ENCODE measurements around the gene SFTA2. TPM values are rescaled to one million over a fixed set of nuclear protein-coding genes. Genes with fewer than 3 reads are reported as not detected.
A peak's percentile ranks its signal among the peaks of the same experiment; 100 is the strongest.
"Not testable (repeated sequence)": the region's sequence is repeated elsewhere in the genome, so short reads cannot be mapped to it uniquely, and the experiment has no call there.

SFTA2 gene
- polyA plus RNA-seq, 1 donor from 2014 or later = 0.60 TPM

DNA sequence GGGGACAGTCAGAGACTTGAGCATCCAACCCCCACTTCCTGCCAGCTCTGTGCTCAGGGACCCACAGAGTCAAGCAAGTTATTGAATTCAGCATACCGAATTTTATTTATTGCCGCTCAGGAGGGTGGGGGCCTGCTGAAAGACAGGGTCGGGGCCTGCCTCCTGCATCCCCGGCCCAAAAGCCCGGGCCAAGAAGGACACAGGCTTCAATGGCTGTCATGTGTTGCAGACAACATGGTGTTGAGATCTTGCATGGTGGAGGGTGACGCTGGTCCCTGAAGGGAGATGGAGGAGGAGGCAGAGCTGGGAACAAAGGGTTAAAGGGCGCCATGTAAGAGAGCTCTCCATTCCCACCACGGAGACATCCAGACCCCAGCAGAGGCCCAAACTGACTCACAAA lies 698 bp downstream of the SFTA2 start:
- Mint-ChIP-seq H3K4me1 (peaks cover 0 to 1% (median 0%) of the 10 kb centered on the region in 3 donors), H3K9me3 (peaks cover 2 to 9% (median 4%) of the 10 kb centered on the region in 3 donors), H3K27ac (peak overlapping the region in 1 of 3 donors; percentile 71), H3K27me3 (no peaks in the 10 kb centered on the region), H3K36me3 (peaks cover 8% of the 10 kb centered on the region), H3K4me3 (no peak overlapping the region)

DNA sequence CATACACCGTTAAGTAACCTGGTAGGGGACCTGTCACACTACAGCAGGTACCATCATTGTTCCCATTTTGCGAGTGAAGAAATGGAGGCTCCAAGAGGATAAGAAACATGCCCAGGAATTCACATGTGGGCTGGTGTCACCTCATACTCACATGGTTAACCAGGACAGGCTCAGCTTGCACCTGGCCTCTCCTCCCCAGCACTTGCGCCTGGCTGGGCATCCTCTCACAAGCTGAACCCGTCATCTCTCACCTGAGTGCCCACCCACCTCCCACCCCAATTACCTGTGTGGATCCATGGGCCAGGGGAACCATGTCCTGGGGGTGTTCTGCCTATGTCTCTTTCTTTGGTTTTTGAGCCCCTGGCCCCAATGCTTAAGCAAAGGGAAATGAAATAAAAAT lies 1.5 kb downstream of the SFTA2 start:
- Mint-ChIP-seq H3K4me1 (peaks cover 0 to 1% (median 0%) of the 10 kb centered on the region in 3 donors), H3K9me3 (peaks cover 2 to 9% (median 4%) of the 10 kb centered on the region in 3 donors), H3K36me3 (peaks cover 8% of the 10 kb centered on the region), H3K4me3 (no peak overlapping the region), H3K27me3 (no peaks in the 10 kb centered on the region), H3K27ac (peak overlapping the region in 1 of 3 donors; percentile 71)

DNA sequence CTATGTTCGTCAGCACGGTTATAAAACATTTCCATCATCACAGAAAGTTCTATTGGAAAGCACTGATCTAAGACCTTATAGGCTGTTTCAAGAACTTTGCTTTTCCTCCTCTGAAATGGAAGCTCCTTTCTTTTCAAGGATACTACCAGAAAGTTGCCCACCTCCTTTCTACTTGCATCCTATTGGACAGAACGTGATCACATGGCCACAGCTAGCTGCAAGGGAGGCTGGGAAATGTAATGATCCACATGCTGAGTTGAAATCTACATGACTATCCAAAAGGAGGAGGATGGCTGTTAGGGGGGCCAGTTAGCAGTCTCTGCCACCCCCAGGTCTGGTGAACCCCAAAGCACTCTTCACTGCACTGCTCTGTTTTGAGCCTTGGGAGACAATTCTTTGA lies 3.3 kb downstream of the SFTA2 start:
- H3K4me3 Mint-ChIP-seq = no peak overlapping the region
- peak overlapping the region in 1 of 3 donors; percentile 31 for H3K27ac Mint-ChIP-seq
- peaks cover 0 to 1% (median 0%) of the 10 kb centered on the region in 3 donors for H3K4me1 Mint-ChIP-seq
- H3K36me3 Mint-ChIP-seq = peaks cover 10% of the 10 kb centered on the region
- peaks cover 2 to 9% (median 4%) of the 10 kb centered on the region in 3 donors for H3K9me3 Mint-ChIP-seq
- H3K27me3 Mint-ChIP-seq = no peaks in the 10 kb centered on the region

DNA sequence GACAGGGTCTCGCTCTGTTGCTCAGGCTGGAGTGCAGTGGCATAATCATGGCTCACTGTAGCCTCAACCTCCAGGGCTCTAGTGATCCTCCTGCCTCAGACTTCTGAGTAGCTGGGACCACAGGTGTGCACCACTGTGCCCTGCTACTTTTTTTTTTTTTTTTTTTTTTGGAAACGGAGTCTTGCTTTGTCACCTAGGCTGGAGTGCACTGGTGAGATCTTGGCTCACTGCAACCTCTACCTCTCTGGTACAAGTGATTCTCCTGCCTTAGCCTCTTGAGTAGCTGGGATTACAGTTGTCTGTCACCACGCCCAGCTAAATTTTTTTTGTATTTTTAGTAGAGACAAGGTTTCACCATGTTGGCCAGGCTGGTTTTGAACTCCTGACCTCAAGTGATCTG lies 4.9 kb downstream of the SFTA2 start:
- H3K9me3 Mint-ChIP-seq, H3K4me1 Mint-ChIP-seq, H3K27me3 Mint-ChIP-seq, H3K4me3 Mint-ChIP-seq, H3K27ac Mint-ChIP-seq: not testable (repeated sequence)
- peaks cover 13% of the 10 kb centered on the region for H3K36me3 Mint-ChIP-seq

DNA sequence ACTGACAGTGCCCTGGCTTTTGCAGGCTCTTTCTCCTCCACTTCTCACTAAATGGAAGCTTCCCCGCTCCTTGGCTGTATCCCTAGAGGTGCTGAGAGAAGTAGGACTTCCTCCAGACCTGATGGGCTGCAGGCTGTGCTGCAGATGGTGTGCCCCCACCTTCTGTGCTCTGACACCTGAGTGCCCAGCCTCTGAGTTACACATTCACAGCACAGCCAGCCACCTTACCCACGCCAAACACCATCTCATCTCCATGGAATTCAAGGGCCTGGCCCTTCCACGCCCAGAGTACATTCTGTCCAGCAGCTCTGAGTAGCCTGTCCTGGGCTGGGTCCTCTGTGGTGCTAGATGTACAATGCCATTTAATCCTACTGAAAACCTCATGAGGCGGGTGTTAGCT lies 5.3 kb downstream of the SFTA2 start:
- peaks cover 0 to 3% (median 3%) of the 10 kb centered on the region in 3 donors for H3K4me1 Mint-ChIP-seq
- H3K36me3 Mint-ChIP-seq = peaks cover 13% of the 10 kb centered on the region
- H3K4me3 Mint-ChIP-seq = no peak overlapping the region
- H3K9me3 Mint-ChIP-seq = peaks cover 2 to 9% (median 4%) of the 10 kb centered on the region in 3 donors
- H3K27ac Mint-ChIP-seq = peak overlapping the region in 1 of 3 donors; percentile 54
- H3K27me3 Mint-ChIP-seq = no peaks in the 10 kb centered on the region

DNA sequence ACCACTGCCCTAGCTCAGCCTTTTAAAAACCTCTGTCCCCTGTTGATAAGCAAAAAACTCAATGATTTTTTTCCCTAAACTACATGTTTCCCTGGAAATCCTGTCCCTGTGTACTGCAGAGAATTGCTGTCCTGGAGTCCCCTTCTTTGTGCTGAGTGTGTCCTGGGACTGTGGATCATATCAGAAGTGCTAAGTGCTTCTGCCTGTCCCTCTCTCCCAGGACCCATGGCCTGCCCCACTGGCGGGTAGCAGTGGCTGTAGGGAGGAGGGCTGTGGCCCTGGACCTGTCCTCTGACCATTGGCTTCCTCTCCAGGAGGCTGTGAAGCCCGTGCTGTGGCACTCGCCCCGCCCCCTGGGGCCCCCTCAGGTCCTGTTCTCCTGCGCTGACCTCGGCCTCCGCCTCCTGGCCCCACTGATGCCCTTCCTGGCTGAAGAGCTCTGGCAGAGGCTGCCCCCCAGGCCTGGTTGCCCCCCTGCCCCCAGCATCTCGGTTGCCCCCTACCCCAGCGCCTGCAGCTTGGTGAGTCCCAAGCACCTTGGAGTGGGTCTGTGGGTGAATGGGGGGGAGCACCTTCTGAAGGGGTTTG lies 7.8 kb downstream of the SFTA2 start:
- Mint-ChIP-seq H3K36me3 (peaks cover 17% of the 10 kb centered on the region), H3K27ac (peak overlapping the region in 1 of 3 donors; percentile 33)
- not testable (repeated sequence) for H3K27me3 Mint-ChIP-seq, H3K4me3 Mint-ChIP-seq, H3K9me3 Mint-ChIP-seq, H3K4me1 Mint-ChIP-seq

DNA sequence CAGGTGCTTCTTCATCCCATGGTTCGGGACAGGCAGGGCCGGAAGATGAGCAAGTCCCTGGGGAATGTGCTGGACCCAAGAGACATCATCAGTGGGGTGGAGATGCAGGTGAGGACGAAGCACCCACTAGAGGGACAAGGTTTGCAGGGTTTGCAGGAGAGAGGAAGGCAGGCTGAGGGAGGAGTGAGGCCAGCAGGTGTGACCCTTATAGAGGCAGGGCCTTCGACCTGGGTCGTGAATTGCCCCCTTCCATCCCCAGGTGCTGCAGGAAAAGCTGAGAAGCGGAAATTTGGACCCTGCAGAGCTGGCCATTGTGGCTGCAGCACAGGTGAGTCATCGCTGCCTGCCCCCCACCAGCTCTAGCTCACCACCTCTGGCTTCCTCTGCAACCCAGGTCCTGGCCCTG lies 9.5 kb downstream of the SFTA2 start:
- Mint-ChIP-seq H3K27ac (no peak overlapping the region), H3K4me1 (peaks cover 0 to 3% (median 3%) of the 10 kb centered on the region in 3 donors), H3K9me3 (no peaks in the 10 kb centered on the region), H3K4me3 (no peak overlapping the region), H3K36me3 (peaks cover 14% of the 10 kb centered on the region), H3K27me3 (no peaks in the 10 kb centered on the region)

DNA sequence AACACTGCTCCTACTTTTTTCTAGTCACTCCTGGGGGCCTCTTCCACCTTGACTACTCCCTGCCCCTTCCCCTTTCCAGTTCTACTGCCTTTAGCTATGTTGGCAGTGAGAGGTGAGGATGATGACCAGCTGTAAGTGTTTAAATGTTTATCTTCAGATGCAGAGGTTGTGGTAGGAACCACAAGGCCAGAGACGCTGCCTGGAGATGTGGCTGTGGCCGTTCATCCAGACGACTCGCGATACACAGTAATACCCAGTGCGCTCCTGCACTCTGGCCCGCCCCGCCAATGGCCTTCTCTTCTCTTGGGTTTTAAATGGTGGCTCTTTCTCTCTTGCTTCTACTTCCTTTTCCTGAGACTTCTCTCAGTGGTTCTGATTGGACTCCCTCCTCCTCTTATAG lies 13.3 kb downstream of the SFTA2 start:
- no peaks in the 10 kb centered on the region for H3K9me3 Mint-ChIP-seq
- peaks cover 7 to 14% (median 8%) of the 10 kb centered on the region in 3 donors for H3K4me1 Mint-ChIP-seq
- peaks cover 7% of the 10 kb centered on the region for H3K36me3 Mint-ChIP-seq
- peak overlapping the region in 1 of 4 donors; percentile 41 for H3K4me3 Mint-ChIP-seq
- H3K27me3 Mint-ChIP-seq = no peaks in the 10 kb centered on the region
- H3K27ac Mint-ChIP-seq = no peak overlapping the region

DNA sequence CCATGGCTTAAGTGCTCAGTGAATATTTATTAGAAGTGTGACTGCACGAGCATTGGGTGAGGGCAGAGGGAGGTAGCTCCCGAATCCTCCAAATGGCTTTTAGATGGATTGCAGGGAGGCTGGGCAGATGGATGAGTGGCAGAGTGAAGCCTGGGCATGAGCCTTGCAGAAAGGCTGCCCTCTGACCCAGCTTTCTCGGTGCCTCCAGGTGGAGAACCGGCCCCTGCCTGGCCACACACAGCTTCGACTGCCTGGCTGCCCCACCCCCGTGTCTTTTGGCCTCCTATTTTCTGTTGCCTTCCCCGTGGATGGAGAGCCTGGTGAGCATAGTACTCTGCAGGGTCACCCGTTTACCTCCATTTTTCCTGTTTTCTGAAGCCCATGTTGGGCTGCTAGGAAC lies 14.5 kb downstream of the SFTA2 start:
- H3K9me3 Mint-ChIP-seq = no peaks in the 10 kb centered on the region
- H3K27me3 Mint-ChIP-seq = no peaks in the 10 kb centered on the region
- H3K4me1 Mint-ChIP-seq = peaks cover 10 to 14% (median 14%) of the 10 kb centered on the region in 3 donors
- no peak overlapping the region for H3K27ac Mint-ChIP-seq
- H3K4me3 Mint-ChIP-seq = no peak overlapping the region
- H3K36me3 Mint-ChIP-seq = peaks cover 7% of the 10 kb centered on the region

DNA sequence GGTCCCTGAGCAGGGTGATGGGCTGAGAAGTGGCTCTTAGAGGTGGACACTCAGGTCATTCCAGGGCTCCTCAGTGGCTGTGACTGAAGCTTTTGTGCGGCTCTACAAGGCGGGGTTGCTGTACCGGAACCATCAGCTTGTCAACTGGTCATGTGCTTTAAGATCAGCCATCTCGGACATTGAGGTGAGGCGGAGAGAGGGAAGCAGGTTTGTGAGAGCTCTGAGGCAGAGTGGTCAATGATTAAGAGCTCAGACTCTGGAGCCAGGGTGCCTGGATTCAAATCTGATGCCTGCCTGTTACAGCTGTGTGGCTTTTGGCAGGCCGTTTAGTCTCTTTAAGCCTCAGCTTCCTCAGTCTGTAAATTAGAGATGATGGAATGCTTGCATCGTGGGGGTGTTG lies 14.9 kb downstream of the SFTA2 start:
- H3K27me3 Mint-ChIP-seq = no peaks in the 10 kb centered on the region
- peak overlapping the region in 1 of 4 donors; percentile 40 for H3K4me3 Mint-ChIP-seq
- H3K27ac Mint-ChIP-seq = no peak overlapping the region
- peaks cover 9 to 14% (median 11%) of the 10 kb centered on the region in 3 donors for H3K4me1 Mint-ChIP-seq
- H3K9me3 Mint-ChIP-seq = no peaks in the 10 kb centered on the region
- H3K36me3 Mint-ChIP-seq = peaks cover 4% of the 10 kb centered on the region

DNA sequence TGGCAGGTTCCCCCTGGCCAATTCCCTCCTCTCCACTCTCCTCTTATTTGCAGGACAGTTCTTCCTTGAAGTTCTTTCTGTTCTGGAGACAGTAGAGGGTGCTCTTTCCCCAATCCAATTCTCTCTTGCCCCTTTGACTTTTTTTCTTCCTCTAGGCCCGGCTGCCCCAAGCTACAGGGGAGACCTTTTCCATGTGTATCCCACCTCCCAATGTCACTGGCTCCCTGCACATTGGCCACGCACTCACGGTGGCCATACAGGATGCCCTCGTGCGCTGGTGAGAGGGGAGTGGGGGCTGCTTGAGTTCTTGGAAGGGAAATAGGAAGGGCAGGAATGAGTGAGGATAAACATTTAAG lies 16.4 kb downstream of the SFTA2 start:
- H3K4me1 Mint-ChIP-seq = peaks cover 9 to 14% (median 11%) of the 10 kb centered on the region in 3 donors
- H3K36me3 Mint-ChIP-seq = peaks cover 4% of the 10 kb centered on the region
- peak overlapping the region; percentile 75 to 96 (median 94) for H3K4me3 Mint-ChIP-seq
- no peaks in the 10 kb centered on the region for H3K27me3 Mint-ChIP-seq
- H3K9me3 Mint-ChIP-seq = no peaks in the 10 kb centered on the region
- peak overlapping the region; percentile 4 to 59 (median 31) for H3K27ac Mint-ChIP-seq

DNA sequence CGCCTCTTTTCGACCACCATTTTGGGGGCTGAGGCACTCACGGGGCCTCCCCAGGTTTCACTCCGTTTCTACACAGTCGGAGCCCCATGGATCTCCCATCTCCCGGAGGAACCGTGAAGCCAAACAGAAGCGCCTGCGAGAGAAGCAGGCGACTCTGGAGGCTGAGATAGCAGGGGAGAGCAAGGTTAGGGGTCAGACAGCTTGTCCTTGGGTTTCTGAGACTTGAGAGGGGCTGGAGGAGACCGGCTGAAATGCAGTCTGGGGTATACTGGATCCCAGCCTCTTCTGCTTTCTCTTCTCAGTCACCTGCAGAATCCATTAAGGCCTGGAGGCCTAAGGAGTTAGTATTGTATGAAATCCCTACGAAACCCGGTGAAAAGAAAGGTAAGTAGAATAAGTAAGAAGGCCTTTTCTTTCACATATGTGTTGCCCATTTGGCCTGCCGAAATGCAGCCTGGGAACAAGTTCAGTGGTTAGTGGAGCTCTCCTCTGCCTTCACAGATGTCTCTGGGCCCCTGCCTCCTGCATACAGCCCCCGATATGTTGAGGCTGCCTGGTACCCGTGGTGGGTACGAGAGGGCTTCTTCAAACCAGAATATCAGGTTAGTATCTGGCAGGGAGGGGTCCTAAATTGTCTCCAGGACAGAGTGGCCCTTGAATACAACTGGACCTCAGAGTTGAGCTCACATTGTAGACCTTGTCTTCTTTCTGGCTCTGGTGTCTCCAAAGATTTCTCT lies 16.9 kb downstream of the SFTA2 start:
- Mint-ChIP-seq H3K4me3 (peak overlapping the region; percentile 94 to 98 (median 96)), H3K27ac (peak overlapping the region; percentile 4 to 89 (median 31)), H3K4me1 (peaks cover 9 to 14% (median 11%) of the 10 kb centered on the region in 3 donors)

DNA sequence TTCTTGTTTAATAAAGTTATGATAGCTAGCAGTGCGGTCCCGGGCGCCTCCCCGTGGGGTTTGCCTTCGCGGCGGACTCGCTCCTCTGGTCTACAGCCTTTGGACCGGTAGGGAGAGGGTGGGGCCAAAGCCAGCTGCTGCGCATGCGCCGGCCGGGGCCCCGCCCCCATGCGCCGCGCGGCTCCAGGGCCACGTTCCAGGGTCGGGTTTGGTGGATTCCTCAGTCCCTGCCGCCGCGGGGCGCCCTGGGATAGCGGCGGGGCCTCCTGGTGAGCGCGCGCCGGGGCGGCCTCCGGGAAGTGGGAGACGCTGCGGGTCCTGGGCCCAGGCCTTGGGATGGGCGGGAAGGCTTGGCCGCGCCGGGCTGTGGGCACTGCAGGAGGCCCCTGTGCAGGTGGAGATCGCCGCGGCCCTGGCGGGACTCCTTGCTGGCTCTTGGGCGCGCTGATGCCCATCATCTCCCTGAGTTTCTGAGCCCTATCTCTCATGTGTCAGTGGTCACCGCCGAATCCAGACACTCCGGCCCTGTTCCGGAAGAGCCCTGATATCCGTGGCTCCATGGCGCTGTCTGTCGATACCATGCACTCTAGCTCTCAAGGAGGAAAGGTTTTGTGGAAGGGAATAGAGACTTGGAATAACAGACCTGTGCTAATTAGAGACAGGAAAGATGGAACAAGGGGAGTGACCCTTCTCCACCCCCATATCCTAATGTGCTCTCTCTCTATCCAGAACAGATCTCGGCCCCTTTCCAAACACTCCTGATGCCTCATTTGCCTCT lies 17.7 kb downstream of the SFTA2 start, which contains the start of gene VARS2:
VARS2 (plus strand) TSS at position 163 of the 778 bp plus-strand sequence; CDS start at position 762, 599 bp downstream.
- no peaks in the 10 kb centered on the region for H3K9me3 Mint-ChIP-seq
- H3K4me1 Mint-ChIP-seq = peaks cover 8 to 14% (median 11%) of the 10 kb centered on the region in 3 donors
- no peaks in the 10 kb centered on the region for H3K27me3 Mint-ChIP-seq
- peak within 1 kb of the TSS; percentile 94 to 98 (median 96) for H3K4me3 Mint-ChIP-seq
- peaks cover 2% of the 10 kb centered on the region for H3K36me3 Mint-ChIP-seq
- H3K27ac Mint-ChIP-seq = peak within 1 kb of the TSS; percentile 18 to 90 (median 31)

More for the DNA sequence above, 16.9 kb downstream of the SFTA2 start:
- Mint-ChIP-seq H3K9me3 (no peaks in the 10 kb centered on the region), H3K36me3 (peaks cover 4% of the 10 kb centered on the region), H3K27me3 (no peaks in the 10 kb centered on the region)

DNA sequence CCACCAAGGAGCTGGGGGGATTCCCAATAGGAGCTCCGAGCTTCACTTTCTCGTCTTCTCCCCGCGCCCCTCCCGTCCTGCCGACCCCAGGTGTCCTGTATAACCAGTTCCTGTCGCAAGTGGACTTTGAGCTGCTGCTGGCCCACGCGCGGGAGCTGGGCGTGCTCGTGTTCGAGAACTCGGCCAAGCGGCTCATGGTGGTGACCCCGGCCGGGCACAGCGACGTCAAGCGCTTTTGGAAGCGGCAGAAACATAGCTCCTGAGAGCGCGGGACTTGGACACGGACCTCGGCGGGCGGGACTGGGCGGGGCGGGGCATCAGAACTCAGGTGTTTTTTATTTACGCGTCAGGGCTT lies 18.3 kb downstream of the SFTA2 start:
- peaks cover 8 to 16% (median 15%) of the 10 kb centered on the region in 3 donors for H3K4me1 Mint-ChIP-seq
- H3K36me3 Mint-ChIP-seq = peaks cover 2% of the 10 kb centered on the region
- no peaks in the 10 kb centered on the region for H3K27me3 Mint-ChIP-seq
- H3K9me3 Mint-ChIP-seq = no peaks in the 10 kb centered on the region
- H3K27ac Mint-ChIP-seq = peak overlapping the region in 2 of 3 donors; percentile 31 to 90
- peak overlapping the region; percentile 94 to 98 (median 96) for H3K4me3 Mint-ChIP-seq

Measured in IgD-negative memory B cell (primary cell).